Jurkat, Clone E6-1 (cell line): ENCODE measurements around the gene CTDP1.
"Not testable (repeated sequence)": the region's sequence is repeated elsewhere in the genome, so short reads cannot be mapped to it uniquely, and the experiment has no call there.

Experiments
- DNase-seq: peaks from one replicate; pipeline ENCODE4 v3.0.0-alpha.2; 2011; ENCODE audit warnings: low read depth, low spot score
- H3K4me3 ChIP-seq: 2 replicates; pipeline ENCODE4 v1.5.1; 2011; ENCODE audit warnings: mild to moderate bottlenecking, low read length, control low read depth, moderate library complexity

The CTDP1 gene

DNA sequence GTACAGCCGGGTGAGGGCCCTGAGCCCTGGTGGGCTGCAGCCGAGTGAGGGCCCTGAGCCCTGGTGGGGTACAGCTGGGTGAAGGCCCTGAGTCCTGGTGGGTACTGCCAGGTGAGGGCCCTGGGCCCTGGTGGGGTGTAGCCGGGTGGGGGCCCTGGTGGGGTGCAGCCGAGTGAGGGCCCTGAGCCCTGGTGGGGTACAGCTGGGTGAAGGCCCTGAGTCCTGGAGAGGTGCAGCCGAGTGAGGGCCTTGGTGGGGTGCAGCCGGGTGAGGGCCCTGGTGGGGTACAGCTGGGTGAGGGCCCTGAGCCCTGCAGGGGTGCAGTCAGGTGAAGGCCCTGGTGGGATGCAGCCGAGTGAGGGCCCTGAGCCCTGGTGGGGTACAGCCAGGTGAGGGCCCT is 37.5 kb downstream of the CTDP1 start:
- no peak overlapping the region for H3K4me3 ChIP-seq
- no peak for DNase-seq

DNA sequence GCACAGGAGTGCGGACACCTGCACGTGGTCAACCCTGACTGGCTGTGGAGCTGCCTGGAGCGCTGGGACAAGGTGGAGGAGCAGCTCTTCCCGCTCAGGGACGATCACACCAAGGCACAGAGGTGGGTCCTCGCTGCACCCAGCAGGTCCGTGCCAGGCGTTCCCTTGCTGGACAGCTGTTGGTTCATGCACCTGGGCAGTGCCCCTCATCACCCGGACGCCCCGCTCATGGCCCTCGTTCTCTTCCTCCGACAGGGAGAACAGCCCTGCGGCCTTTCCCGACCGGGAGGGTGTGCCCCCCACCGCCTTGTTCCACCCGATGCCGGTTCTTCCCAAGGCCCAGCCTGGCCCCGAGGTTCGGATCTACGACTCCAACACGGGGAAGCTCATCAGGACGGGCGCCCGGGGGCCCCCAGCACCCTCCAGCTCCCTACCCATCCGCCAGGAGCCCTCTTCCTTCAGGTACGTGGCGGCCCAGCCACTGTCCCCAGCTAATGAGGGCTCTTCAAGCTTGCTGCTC is 38.0 kb downstream of the CTDP1 start:
- H3K4me3 ChIP-seq: no peak overlapping the region
- no peak for DNase-seq

DNA sequence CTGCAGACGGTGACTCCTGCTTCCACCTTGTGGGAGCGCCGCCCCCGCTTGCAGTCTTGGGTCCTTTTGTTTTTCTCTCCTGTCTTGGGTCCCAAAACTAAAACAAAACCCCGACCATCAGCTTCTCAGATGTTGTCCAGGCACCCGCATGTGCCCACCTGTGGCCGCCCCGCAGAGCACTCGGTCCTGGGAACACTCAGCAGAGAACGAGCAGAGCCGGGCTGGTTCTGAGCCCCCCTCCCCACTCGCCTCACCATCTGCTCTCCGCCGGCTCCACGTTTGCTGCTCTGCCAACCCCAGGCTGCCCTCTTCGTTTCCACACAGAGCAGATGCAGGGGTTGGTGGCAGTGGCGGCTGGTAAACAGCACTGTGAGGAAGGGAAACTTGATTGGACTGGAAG is 38.5 kb downstream of the CTDP1 start:
- no peak for DNase-seq
- no peak overlapping the region for H3K4me3 ChIP-seq

DNA sequence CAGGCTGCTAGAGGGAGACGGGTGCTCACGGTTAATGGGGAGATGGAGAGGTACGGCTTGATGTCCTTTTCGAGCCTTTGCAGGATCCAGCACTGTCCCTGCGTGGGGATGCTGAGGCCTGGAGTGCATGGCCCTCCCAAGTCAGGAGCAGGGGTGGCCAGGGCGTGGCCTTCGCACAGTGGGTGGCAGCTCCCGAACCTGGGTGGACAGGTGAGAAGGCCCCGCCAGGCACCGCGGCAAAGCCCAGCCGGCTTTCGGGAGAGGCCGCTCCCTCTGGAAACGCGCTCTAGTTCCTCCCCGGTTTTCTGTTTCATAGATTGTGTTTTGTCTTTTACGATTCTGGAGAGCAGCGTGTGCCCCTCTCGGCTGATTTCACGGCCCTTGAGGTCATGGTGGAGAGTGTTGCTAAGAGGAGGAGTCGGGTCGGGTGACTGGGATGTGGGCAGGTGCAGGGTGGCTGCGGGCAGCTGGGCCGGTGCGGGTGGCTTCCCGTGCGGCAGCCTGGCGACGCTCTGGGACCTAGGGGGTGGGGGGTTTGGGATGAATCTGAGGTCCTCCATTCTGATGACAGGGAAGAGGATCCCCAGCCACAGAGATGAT is 39.4 kb downstream of the CTDP1 start:
- DNase-seq: no peak
- H3K4me3 ChIP-seq: no peak overlapping the region

DNA sequence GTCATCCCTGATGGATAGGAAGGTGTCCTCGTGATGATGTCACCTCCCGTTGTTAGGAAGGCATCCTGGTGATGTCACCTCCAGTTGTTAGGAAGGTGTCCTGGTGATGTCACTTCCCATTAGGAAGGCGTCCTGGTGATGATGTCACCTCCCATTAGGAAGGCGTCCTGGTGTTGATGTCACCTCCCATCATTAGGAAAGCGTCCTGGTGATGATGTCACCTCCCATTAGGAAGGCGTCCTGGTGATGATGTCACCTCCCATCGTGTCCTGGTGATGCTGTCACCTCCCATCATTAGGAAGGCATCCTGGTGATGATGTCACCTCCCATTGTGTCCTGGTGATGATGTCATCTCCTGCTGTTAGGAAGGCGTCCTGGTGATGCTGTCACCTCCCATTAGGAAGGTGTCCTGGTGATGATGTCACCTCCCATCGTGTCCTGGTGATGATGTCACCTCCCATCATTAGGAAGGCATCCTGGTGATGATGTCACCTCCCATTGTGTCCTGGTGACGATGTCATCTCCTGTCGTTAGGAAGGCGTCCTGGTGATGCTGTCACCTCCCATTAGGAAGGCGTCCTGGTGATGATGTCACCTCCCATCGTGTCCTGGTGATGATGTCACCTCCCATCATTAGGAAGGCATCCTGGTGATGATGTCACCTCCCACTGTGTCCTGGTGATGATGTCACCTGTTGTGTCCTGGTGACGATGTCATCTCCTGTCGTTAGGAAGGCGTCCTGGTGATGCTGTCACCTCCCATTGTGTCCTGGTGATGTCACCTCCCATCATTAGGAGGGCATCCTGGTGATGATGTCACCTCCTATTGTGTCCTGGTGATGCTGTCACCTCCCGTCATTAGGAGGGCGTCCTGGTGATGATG is 40.1 kb downstream of the CTDP1 start:
- not testable (repeated sequence) for DNase-seq

DNA sequence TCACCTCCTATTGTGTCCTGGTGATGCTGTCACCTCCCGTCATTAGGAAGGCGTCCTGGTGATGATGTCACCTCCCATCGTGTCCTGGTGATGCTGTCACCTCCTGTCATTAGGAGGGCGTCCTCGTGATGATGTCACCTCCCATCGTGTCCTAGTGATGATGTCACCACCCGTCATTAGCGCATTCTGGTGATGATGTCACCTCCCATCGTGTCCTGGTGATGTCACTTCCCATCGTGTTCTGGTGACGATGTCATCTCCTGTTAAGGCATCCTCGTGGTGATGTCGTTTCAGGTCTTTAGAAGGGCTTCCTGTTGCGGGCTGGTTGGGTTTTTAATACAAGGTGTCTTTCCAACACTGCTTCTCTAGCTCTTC is 40.7 kb downstream of the CTDP1 start:
- H3K4me3 ChIP-seq: no peak overlapping the region
- no peak for DNase-seq

More for the DNA sequence above, 40.1 kb downstream of the CTDP1 start:
- not testable (repeated sequence) for H3K4me3 ChIP-seq

DNA sequence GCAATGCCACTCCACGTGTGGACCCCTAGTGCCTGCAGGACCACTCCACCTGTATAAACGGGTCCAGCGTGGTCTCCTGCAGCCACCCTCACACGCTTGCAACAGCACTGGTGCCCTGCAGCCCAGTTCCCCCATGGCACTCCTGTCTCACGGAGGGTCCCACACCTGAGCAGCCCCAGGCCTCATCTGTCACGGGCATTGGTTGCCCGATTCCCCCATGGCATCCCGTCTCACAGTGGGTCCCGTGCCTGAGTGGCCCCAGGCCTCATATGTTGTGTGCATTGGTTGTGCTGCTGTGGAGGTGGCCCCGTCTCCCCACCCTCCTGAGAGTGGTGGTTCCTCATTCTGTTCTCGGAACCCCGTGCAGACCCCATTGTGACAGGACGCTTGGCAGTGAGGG is 43.4 kb downstream of the CTDP1 start:
- H3K4me3 ChIP-seq: no peak overlapping the region
- no peak for DNase-seq

DNA sequence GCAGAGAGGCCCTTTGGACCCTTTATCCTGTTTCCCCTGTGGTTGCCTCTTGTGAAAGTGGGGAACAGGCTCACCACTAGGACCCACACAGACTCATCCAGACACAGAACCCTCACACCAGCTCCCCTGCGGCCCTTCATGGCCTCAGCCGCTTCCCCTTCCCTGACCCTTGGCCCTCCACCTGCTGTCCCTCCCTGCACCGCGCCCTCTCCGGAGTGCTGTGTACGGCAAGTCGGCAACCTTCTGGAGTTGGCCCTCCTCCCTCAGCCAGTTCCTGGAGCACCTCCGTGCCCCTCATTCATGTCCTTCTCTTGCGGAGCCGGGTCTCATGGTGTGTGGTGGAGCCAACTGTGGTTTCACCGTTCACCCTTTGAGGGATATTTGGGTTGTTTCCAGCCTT is 44.0 kb downstream of the CTDP1 start:
- no peak for DNase-seq
- no peak overlapping the region for H3K4me3 ChIP-seq

DNA sequence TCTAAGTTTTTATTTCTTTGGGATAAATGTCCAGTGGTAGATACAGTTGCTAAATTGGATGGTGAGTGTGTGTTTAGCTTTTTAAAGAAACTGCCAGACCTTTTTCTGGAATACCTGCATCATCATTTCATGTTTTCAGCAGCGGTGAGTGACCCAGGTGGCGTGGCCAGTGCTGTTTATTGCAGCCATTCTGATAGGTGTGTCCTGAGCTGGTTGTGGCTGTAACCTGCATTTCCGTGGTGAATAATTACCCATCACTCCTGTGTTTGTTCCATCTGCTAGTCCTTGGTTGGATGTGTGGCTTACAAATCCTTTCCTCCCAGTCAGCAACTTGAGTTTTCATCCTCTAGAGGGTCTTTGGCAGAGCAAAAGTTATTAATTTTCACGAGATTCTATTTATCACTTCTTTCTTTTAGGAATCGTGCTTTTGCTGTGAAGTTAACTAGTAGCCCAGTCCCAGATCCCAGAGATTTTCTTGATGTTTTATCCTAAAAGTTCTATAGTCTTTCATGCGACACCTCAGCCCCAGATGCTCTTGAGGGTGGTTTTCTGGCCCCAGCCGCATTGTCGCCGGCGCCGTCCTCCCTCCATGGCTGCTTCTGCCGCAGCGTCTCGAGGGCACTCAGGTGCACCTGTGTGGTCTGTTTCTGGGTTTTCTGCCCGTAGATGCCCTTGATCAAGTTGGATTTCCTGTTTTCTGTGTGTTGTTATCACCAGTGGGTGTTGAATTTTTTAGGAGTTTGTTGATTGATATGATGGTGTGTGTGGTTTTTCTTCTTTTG is 44.9 kb downstream of the CTDP1 start:
- no peak overlapping the region for H3K4me3 ChIP-seq
- DNase-seq: peak; percentile 36

DNA sequence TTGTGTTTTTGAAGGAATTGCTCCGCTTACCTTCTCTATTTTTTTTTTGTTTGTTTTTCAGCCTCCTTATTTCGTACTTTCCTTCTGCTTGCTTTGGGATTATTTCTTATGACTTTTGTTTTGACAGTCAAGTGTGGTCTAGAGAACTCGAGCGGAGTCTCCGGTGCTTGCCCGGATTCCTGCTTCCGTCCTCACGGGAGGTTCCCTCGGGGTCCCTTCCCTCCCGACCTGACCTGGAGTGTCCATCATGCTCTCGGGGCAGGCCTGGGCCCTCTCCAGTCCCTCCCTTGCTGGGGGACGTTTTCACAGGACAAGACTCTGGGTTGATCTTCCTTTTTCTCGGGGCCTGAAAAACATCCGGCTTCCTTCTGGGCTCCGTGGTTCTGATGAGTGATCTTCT is 45.9 kb downstream of the CTDP1 start:
- H3K4me3 ChIP-seq: no peak overlapping the region
- no peak for DNase-seq

DNA sequence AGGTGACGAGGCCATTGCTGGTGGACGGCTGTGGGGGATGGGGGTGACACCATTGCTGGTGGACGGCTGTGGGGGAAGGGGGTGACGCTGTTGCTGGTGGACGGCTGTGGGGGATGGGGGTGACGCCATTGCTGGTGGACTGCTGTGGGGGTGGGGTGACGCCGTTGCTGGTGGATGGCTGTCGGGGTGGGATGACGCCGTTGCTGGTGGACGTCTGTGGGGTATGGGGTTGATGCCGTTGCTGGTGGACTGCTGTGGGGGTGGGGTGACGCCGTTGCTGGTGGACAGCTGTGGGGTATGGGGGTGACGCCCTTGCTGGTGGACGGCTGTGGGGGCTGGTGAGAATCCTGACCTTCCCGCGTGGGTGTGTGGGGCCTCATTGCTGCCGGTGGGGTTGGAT is 47.1 kb downstream of the CTDP1 start:
- no peak overlapping the region for H3K4me3 ChIP-seq
- DNase-seq: no peak

DNA sequence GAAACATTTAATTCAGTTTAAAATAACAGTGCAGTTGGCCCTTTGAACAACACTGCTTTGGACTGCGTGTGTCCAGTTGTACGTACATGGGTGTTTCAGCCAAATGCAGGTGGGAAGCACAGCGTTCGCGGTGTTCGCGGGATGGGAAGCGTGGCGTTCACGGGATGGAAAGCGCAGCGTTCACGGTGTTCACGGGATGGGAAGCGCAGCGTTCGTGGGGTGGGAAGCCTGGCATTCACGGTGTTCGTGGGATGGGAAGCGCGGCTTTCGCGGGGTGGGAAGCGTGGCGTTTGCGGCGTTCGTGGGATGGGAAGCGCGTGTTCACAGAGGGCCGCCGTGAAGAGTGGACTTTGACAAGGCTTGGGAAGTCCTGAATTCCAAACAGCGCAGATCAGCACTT is 47.6 kb downstream of the CTDP1 start:
- DNase-seq: no peak

DNA sequence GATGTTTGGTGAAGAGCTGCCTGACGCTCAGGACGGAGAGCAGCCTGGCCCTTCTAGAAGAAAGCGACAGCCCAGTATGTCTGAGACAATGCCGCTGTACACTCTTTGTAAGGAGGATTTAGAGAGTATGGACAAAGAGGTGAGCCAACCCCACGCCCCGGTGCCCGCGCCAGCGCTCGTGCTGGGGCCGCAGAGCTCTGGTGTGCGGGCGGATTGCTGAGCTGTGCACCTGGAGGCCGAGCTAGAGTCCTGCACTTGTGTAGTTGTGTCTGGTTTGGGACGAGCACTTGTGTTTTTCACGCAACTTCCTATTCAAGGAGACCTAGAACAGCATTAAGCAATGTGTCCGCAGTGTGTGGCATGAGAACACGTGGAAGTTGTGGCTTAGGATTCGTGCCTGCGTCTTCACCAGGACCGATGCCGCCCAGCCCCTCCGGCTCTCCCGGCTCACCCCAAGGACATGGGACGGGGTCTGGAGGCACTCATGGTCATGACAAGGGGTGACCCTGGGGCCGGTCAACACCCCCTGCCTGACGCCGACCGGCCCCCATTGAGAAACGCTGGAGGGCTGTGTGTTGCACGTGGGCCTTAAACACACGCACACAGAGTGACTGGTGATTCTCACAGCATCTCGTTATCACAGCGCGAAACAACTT is 49.5 kb downstream of the CTDP1 start:
- no peak overlapping the region for H3K4me3 ChIP-seq

More for the DNA sequence above, 47.6 kb downstream of the CTDP1 start:
- H3K4me3 ChIP-seq: no peak overlapping the region

DNA sequence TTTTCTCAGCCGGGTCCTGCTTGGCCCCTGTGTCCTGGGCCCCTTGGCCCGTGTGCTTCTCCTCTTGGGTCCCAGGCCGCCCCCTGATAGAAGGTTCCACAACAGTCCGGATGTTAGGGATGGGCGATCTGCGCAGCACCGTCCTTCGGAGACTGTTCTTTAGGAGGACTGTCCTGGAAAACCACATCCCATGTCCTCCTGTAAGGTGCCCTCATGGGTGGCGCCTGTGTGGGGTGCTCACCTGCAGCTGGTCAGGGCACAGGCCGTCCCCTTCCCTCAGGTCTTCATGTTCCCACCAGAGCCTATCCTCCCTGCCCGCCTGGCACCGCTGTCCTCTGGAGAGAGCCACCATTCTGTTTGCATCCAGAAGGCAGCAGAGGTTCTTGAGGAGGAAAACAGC is 50.0 kb downstream of the CTDP1 start:
- no peak overlapping the region for H3K4me3 ChIP-seq
- DNase-seq: no peak

More for the DNA sequence above, 49.5 kb downstream of the CTDP1 start:
- DNase-seq: no peak

DNA sequence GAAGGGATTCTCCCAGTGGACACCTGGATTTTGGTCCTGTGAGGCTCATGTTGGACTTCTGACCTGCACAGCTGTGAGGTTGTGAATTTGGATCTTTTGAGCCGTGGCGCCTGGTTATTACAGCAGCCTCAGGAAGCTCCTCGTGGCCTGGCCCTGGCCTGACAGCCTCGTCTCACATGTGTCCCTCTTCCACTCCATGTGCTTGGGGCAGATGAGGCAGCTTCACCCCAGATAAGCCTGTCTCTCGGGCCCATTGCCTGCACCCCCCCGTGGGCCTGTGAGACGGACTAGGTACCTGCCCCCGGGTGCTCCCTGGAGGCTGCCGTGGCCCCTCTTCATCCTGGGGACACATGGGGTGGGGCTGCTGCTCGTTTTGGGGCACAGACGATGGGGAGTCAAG is 51.2 kb downstream of the CTDP1 start:
- no peak overlapping the region for H3K4me3 ChIP-seq

DNA sequence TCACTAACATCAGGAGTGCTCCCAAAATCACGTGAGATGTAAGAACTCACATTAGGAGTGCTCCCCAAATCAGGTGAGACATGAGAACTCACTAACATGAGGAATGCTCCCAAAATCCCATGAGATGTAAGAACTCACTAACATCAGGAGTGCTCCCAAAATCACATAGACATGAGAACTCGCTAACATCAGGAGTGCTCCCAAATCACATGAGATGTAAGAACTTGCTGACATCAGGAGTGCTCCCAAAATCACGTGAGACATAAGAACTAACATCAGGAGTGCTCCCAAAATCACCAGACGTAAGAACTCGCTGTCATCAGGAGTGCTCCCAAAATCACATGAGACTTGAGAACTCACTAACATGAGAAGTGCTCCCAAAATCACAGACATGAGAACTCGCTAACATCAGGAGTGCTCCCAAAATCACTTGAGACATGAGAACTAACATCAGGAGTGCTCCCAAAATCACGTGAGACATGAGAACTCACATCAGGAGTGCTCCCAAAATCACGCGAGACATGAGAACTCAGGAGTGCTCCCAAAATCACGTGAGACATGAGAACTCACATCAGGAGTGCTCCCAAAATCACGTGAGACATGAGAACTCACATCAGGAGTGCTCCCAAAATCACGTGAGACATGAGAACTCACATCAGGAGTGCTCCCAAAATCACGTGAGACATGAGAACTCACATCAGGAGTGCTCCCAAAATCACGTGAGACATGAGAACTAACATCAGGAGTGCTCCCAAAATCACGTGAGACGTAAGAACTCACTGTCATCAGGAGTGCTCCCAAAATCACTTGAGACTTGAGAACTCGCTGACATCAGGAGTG is 52.5 kb downstream of the CTDP1 start:
- not testable (repeated sequence) for H3K4me3 ChIP-seq, DNase-seq

More for the DNA sequence above, 51.2 kb downstream of the CTDP1 start:
- DNase-seq: no peak

DNA sequence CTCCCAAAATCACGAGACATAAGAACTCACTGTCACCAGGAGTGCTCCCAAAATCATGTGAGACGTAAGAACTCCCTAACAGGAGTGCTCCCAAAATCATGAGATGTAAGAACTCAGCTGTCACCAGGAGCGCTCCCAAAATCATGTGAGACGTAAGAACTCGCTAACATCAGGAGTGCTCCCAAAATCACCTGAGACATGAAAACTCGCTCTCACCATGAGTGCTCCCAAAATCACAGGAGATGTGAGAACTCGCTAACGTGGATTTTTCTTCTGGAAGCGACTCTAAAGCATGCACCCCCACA is 53.1 kb downstream of the CTDP1 start:
- no peak for DNase-seq
- no peak overlapping the region for H3K4me3 ChIP-seq

DNA sequence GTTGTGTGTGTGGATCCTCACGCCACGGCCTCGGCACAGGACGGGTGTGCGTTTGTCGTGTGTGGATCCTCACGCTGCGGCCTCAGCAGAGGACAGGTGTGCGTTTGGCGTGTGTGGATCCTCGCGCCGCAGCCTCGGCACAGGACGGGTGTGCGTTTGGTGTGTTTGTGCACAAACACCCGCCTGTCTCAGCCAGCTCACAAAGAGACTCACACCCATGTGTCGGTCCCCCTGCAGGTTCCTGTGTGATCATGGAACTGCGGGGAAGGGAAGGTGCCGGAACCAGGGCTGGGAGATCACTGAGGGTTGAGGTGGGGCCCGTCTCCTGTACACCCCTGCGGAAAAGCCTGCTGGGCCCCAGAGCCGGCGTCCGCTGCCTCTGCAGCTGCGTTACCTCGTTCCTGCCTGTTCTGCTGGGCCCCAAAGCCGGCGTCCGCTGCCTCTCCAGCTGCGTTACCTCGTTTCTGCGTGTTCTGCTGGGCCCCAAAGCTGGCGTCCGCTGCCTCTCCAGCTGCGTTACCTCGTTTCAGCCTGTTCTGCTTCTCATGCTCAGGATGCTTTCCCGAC is 53.6 kb downstream of the CTDP1 start:
- no peak for DNase-seq
- H3K4me3 ChIP-seq: no peak overlapping the region
